Astrocyte of the cerebellum (primary cell): Measurements from ENCODE around the gene FAM193B.
"Not testable (repeated sequence)": the region's sequence is repeated elsewhere in the genome, so short reads cannot be mapped to it uniquely, and the experiment has no call there.

Source experiments
- DNase-seq: peaks from one replicate; pipeline ENCODE4 v3.0.0-alpha.2; 2011; ENCODE audit warnings: low read depth
- H3K4me3 ChIP-seq: 2 replicates; pipeline ENCODE4 v1.5.1; 2011; ENCODE audit warnings: mild to moderate bottlenecking, low read depth, low read length, moderate library complexity
- CTCF ChIP-seq: IDR thresholded peaks from 2 replicates; pipeline ENCODE4 v1.5.1; 2012; ENCODE audit warnings: low read length, low read depth, moderate library complexity, mild to moderate bottlenecking; ENCODE audit errors: missing control alignments
- in situ Hi-C: cut with HindIII; loops from 2 replicates; pipeline ENCODE4 v1.10.0; 2017; ENCODE audit warnings: low sequenced_read_pairs

FAM193B gene

GRCh38 chr5:177588413-177588909, 34.1 kb upstream of the FAM193B start:
- no peak overlapping the region for H3K4me3 ChIP-seq
- no peak for TF ChIP-seq CTCF
- DNase-seq, result no peak
- in situ Hi-C loops, result no loop called here

GRCh38 chr5:177578316-177578715, 24.0 kb upstream of the FAM193B start:
- DNase-seq, result no peak
- no peak for TF ChIP-seq CTCF
- in situ Hi-C loops, result no loop called here
- no peak overlapping the region for H3K4me3 ChIP-seq

DNA sequence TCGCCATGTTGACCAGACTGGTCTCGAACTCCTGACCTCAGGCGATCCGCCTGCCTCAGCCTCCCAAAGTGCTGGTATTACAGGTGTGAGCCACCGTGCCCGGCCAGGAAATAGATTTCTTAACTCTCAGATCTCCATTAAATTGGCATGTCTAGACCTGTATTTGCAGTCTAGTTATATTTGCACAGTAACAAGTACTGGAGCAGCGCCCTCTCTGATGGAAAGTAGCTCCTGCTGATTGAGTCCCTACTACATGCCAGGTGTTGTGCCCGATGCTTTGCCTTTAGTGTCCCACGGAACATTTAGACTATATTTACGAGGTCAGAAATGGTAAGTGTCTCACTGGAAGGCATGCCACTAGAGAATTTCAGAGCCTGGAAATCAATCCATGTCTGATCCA, 21.8 kb upstream of the FAM193B start:
- H3K4me3 ChIP-seq, result no peak overlapping the region
- in situ Hi-C loops, result no loop called here
- DNase-seq, result no peak
- no peak for TF ChIP-seq CTCF

GRCh38 chr5:177575488-177575887, 21.1 kb upstream of the FAM193B start:
- H3K4me3 ChIP-seq, result no peak overlapping the region
- TF ChIP-seq CTCF, result no peak
- no peak for DNase-seq
- in situ Hi-C loops, result no loop called here

GRCh38 chr5:177569894-177570293, 15.5 kb upstream of the FAM193B start:
- no peak overlapping the region for H3K4me3 ChIP-seq
- in situ Hi-C loops, result no loop called here
- TF ChIP-seq CTCF, result no peak
- no peak for DNase-seq

DNA sequence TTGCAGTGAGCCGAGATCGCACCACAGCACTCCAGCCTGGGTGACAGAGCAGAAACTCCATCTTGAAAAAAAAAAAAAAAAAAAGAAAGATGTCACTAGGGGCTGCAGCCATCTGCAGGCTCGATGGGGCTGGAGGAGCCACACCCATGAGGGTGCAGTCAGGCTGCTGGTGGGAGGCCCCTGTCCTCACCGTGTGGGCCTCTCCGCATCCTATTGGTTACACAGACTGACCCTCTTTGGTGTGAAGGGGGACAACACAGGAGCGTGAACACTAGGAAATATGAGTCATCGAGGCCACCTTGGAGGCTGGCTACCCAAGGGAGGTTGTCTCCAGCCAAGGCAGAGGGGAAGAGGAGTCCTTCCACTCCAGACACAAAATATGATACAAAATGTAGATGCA, 14.0 kb upstream of the FAM193B start:
- in situ Hi-C loops, result no loop called here
- H3K4me3 ChIP-seq, result no peak overlapping the region
- no peak for DNase-seq
- no peak for TF ChIP-seq CTCF

GRCh38 chr5:177565046-177565445, 10.7 kb upstream of the FAM193B start:
- TF ChIP-seq CTCF, result no peak
- no peak for DNase-seq
- H3K4me3 ChIP-seq, result no peak overlapping the region
- in situ Hi-C loops, result no loop called here

DNA sequence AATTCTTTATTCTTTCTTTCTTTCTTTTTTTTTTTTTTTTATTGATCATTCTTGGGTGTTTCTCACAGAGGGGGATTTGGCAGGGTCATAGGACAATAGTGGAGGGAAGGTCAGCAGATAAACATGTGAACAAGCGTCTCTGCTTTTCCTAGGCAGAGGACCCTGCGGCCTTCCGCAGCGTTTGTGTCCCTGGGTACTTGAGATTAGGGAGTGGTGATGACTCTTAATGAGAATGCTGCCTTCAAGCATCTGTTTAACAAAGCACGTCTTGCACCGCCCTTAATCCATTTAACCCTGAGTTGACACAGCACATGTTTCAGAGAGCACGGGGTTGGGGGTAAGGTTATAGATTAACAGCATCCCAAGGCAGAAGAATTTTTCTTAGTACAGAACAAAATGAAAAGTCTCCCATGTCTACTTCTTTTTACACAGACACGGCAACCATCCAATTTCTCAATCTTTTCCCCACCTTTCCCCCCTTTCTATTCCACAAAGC, 5.1 kb upstream of the FAM193B start:
- DNase-seq, in situ Hi-C loops, H3K4me3 ChIP-seq: not testable (repeated sequence)
